ENCODE measurements around the gene HAUS3.

HAUS3 gene

DNA sequence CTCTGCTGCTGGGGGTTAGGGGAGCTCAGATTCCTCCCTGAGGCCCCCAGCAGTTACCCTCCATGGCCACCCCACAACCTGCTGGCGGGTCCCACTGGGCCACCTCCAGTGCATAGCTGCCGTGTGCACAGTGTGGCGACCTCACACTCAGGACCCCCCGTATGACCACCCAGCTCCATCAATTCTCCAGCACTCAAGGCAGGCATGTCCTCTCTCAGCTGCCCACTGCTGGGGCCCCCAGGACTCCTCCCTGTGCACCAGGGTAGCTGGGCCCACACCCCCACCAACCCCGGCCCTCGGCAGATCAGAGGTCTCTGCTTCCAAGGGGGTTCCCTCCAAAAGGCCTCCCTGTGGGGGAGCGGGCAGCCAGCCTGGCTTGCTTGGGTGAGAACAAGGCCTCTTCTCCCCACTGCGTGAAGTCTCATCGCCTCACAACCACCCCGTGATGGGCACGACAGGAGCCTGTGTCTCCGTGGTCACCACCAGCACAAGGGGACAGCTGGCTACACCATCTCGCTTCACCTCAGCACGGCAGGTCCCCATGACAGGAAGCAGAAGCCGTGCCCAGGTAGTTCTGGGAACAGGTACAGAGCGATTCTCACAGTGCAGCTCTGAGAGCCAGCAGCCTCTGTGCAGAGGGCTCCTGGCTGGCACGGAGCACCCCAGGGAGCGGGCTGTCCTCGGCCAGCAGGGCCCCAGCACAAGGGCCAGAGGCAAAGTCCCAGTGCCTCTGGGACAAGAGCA is 4.6 kb upstream of the HAUS3 start:
- TF ChIP-seq, protein P1, sequence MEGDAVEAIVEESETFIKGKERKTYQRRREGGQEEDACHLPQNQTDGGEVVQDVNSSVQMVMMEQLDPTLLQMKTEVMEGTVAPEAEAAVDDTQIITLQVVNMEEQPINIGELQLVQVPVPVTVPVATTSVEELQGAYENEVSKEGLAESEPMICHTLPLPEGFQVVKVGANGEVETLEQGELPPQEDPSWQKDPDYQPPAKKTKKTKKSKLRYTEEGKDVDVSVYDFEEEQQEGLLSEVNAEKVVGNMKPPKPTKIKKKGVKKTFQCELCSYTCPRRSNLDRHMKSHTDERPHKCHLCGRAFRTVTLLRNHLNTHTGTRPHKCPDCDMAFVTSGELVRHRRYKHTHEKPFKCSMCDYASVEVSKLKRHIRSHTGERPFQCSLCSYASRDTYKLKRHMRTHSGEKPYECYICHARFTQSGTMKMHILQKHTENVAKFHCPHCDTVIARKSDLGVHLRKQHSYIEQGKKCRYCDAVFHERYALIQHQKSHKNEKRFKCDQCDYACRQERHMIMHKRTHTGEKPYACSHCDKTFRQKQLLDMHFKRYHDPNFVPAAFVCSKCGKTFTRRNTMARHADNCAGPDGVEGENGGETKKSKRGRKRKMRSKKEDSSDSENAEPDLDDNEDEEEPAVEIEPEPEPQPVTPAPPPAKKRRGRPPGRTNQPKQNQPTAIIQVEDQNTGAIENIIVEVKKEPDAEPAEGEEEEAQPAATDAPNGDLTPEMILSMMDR (IDR thresholded peaks at IDR 0.05; ENCODE audit: low read depth, low read length), result no peak
- peaks cover 26% of the 10 kb centered on the region for H3K36me3 ChIP-seq
- H3K9me3 ChIP-seq (ENCODE audit: severe bottlenecking), result no peaks in the 10 kb centered on the region
- no peak overlapping the region for H3K4me3 ChIP-seq (ENCODE audit: low read depth, low read length)
- H3K27me3 ChIP-seq (ENCODE audit: insufficient read depth, low read depth, severe bottlenecking), result no peaks in the 10 kb centered on the region
- peak; percentile 6 for DNase-seq
- no peak overlapping the region for H3K27ac ChIP-seq

GRCh38 chr4:2245787-2246275 is 3.9 kb upstream of the HAUS3 start:
- TF ChIP-seq, protein P1 (IDR thresholded peaks at IDR 0.05; ENCODE audit: low read depth, low read length), result no peak
- H3K27ac ChIP-seq, result no peak overlapping the region; the same call in 1 of the 2 replicates
- peaks cover 21% of the 10 kb centered on the region for H3K36me3 ChIP-seq
- no peaks in the 10 kb centered on the region for H3K9me3 ChIP-seq (ENCODE audit: severe bottlenecking)
- H3K27me3 ChIP-seq (ENCODE audit: insufficient read depth, low read depth, severe bottlenecking), result no peaks in the 10 kb centered on the region
- DNase-seq, result no peak
- H3K4me3 ChIP-seq (ENCODE audit: low read depth, low read length), result no peak overlapping the region

DNA sequence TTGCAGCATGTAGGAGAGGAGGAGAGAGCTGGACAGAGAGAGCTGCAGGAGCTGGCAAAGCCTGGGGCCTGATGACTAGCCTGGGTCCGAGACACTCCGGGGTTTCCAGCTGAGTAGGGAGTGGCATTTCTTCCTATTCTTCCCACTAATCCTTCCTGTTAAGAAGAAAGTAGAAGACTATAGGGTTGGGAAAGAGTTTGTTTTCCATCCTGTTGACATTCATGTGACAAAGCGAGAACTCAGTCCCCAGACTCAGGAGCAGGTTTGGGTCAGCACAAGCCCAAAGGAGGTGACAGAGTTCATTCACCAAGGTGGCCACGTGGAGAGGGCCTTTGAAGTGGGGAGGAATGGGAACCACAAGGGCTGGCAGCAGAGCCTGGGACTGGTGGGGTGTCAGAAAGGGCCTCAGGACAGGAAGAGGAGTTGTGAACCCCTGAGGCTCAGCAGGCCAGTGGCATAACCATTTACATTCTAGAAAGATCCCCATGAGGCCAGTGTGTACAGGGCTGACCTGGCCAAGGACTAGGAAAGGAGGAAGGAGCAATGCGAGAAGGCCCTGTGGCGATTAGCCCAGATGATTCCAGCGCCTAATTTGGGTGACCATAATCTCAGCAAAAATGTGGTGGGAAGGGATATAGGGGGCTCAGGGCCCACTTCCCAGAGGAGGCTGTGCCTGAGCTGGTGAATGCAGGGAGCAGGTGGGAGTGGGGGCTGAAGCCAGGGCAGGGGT is 3.3 kb upstream of the HAUS3 start:
- H3K27ac ChIP-seq, result no peak overlapping the region; the same call in 1 of the 2 replicates
- no peak overlapping the region for H3K4me3 ChIP-seq (ENCODE audit: low read depth, low read length)
- H3K27me3 ChIP-seq (ENCODE audit: insufficient read depth, low read depth, severe bottlenecking), result no peaks in the 10 kb centered on the region
- H3K36me3 ChIP-seq, result peaks cover 17% of the 10 kb centered on the region
- DNase-seq, result no peak
- H3K9me3 ChIP-seq (ENCODE audit: severe bottlenecking), result no peaks in the 10 kb centered on the region
- TF ChIP-seq, protein P1 (IDR thresholded peaks at IDR 0.05; ENCODE audit: low read depth, low read length), result no peak

- H3K27ac ChIP-seq, result no peak overlapping the region
- TF ChIP-seq, protein P1 (IDR thresholded peaks at IDR 0.05; ENCODE audit: low read depth, low read length), result peak; percentile 64
- peak; percentile 63 for DNase-seq
- no peaks in the 10 kb centered on the region for H3K9me3 ChIP-seq (ENCODE audit: severe bottlenecking)
- no peak overlapping the region for H3K4me3 ChIP-seq (ENCODE audit: low read depth, low read length)
- peaks cover 22% of the 10 kb centered on the region for H3K36me3 ChIP-seq
- H3K27me3 ChIP-seq (ENCODE audit: insufficient read depth, low read depth, severe bottlenecking), result no peaks in the 10 kb centered on the region
These were observed 1.9 kb upstream of the HAUS3 start for GRCh38 chr4:2243681-2244380.

- Histone ChIP-seq H3K4me3 (ENCODE audit: low read depth, low read length) (peak overlapping the region; percentile 62), H3K9me3 (ENCODE audit: severe bottlenecking) (no peaks in the 10 kb centered on the region), H3K27ac (peak overlapping the region; percentile 75), H3K36me3 (peaks cover 41% of the 10 kb centered on the region), H3K27me3 (ENCODE audit: insufficient read depth, low read depth, severe bottlenecking) (no peaks in the 10 kb centered on the region)
- DNase-seq, result no peak
- TF ChIP-seq, protein P1 (IDR thresholded peaks at IDR 0.05; ENCODE audit: low read depth, low read length), result no peak
These were observed 918 bp downstream of the HAUS3 start for GRCh38 chr4:2241003-2241402.
